LNCaP clone FGC (cell line): Measurements from ENCODE around the gene IL9R.
A peak's percentile ranks its signal among the peaks of the same experiment; 100 is the strongest.
"Not testable (repeated sequence)": the region's sequence is repeated elsewhere in the genome, so short reads cannot be mapped to it uniquely, and the experiment has no call there.

Experiments used
- DNase-seq: peaks from one replicate; pipeline ENCODE4 v3.0.0-alpha.2; 2011; ENCODE audit warnings: low read depth
- H3K4me3 ChIP-seq: 2 replicates; pipeline ENCODE4 v1.5.1; 2011; ENCODE audit warnings: mild to moderate bottlenecking, low read depth, low read length, control low read depth
- TF ChIP-seq, protein P1 (sequence below): IDR thresholded peaks from 2 replicates; pipeline ENCODE4 v1.5.1; 2012; ENCODE audit warnings: mild to moderate bottlenecking; ENCODE audit not compliant: control insufficient read depth, insufficient read depth; ENCODE audit errors: extremely low read depth

IL9R gene

GRCh38 chrX:155971658-155972057 is 25.8 kb upstream of the IL9R start:
- TF ChIP-seq, protein P1, sequence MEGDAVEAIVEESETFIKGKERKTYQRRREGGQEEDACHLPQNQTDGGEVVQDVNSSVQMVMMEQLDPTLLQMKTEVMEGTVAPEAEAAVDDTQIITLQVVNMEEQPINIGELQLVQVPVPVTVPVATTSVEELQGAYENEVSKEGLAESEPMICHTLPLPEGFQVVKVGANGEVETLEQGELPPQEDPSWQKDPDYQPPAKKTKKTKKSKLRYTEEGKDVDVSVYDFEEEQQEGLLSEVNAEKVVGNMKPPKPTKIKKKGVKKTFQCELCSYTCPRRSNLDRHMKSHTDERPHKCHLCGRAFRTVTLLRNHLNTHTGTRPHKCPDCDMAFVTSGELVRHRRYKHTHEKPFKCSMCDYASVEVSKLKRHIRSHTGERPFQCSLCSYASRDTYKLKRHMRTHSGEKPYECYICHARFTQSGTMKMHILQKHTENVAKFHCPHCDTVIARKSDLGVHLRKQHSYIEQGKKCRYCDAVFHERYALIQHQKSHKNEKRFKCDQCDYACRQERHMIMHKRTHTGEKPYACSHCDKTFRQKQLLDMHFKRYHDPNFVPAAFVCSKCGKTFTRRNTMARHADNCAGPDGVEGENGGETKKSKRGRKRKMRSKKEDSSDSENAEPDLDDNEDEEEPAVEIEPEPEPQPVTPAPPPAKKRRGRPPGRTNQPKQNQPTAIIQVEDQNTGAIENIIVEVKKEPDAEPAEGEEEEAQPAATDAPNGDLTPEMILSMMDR, result peak; percentile 45
- not testable (repeated sequence) for H3K4me3 ChIP-seq, DNase-seq

- DNase-seq, H3K4me3 ChIP-seq: not testable (repeated sequence)
Observed at GRCh38 chrX:155972241-155972640, 25.3 kb upstream of the IL9R start.

GRCh38 chrX:155983326-155983725 is 14.2 kb upstream of the IL9R start:
- TF ChIP-seq, protein P1, result no peak
- DNase-seq, result no peak
- no peak overlapping the region for H3K4me3 ChIP-seq

DNA sequence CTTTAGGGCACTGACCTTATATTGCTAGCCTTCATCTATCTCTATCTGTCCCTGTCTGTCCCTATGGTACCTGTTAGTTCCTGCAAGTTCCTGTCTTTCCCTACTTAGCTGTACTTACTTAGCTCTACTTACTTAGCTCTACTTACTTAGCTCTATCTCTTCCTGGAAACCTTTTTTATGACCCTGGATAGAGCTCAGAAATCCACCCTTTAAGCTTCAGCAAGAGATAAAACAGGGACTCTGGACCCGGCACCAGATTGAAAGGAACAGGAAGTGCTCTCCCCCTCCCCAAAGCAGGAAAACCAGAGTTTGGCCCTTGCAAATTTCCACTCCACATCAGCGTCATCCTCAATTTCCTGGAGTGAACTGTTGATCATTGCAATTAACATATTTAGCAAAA is 12.3 kb upstream of the IL9R start:
- TF ChIP-seq, protein P1, result no peak

GRCh38 chrX:155986995-155987394 is 10.5 kb upstream of the IL9R start:
- H3K4me3 ChIP-seq, DNase-seq: not testable (repeated sequence)

More for the DNA sequence above, 12.3 kb upstream of the IL9R start:
- DNase-seq, result no peak
- no peak overlapping the region for H3K4me3 ChIP-seq

DNA sequence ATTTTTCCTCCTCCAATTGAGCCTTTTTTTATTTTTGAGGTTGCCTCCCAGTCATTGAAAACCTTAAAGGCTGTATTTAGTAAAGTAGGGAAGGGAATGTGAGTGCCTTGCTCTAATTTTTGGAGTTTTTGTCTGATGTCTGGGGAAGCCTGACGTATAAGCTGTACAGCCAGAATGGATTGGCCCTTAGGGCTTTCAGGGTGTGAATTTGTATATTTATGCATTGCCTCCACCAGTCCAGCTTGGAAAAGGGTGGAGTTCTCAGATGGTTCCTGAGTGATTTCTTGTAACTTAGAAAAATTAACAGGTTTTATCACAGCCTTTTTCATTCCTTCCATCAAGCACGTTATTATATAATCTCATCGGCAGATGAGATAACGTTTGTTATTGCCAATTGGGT is 8.6 kb upstream of the IL9R start:
- TF ChIP-seq, protein P1, result no peak
- H3K4me3 ChIP-seq, result no peak overlapping the region
- DNase-seq, result no peak

- H3K4me3 ChIP-seq, result no peak overlapping the region
- DNase-seq, result no peak
- TF ChIP-seq, protein P1, result no peak
Observed at GRCh38 chrX:155993421-155993820, 4.1 kb upstream of the IL9R start.

DNA sequence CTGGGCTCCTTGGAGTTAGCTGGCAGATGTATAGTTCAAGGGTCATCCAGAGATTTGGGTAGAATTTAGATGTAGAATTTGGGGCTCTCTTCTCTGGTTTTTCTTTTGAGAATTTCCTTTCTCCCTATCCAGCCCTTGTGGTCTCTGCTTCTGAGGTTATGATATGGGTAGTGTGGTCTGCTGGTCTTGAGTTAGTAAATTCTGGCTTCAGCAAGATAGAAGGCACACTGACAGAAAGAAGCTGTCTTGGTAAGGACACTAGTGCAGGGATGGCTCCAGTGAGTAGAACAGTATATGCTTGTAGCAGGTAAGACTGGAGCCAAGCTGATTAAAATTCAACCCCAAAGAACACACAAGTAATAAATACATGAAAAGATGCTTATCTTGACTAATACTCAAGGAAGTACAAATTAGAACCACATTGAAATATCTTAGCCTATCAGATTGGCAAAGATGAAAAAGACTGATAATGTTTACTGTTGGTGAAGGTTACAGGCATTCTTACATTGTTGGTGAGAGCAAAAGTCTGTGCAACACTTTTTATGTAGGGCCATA is 2.1 kb upstream of the IL9R start:
- DNase-seq, result peak; percentile 81
- TF ChIP-seq, protein P1, result no peak

More for the DNA sequence above, 2.1 kb upstream of the IL9R start:
- no peak overlapping the region for H3K4me3 ChIP-seq
